HCT116 (cell line): ENCODE measurements around the gene CWC22.

Experiments
- EZH2phosphoT487 ChIP-seq: fragments of 200-600 bp; IDR thresholded peaks from 2 replicates; pipeline ENCODE4 v1.6.1; 2018; ENCODE audit warnings: antibody characterized with exemption, borderline replicate concordance
- POLR2A ChIP-seq: IDR thresholded peaks from 2 replicates; pipeline ENCODE4 v1.7.0; 2011; ENCODE audit warnings: borderline replicate concordance; ENCODE audit not compliant: insufficient read depth, insufficient read length; ENCODE audit errors: extremely low read depth
- POLR2AphosphoS5 ChIP-seq: IDR thresholded peaks from 2 replicates; pipeline ENCODE4 v1.6.1; 2011; ENCODE audit warnings: mild to moderate bottlenecking, low read depth, low read length, moderate library complexity
- RAD21 ChIP-seq: IDR thresholded peaks from 2 replicates; pipeline ENCODE4 v1.6.1; 2012; ENCODE audit warnings: low read depth, mild to moderate bottlenecking
- ZNF274 ChIP-seq: fragments of 200-500 bp; sonication (Bioruptor generic); IDR thresholded peaks from 2 replicates; pipeline ENCODE4 v1.6.1; 2014; ENCODE audit warnings: mild to moderate bottlenecking, low read depth, low read length, inconsistent platforms
- TF ChIP-seq, protein P1 (sequence below), 3 experiments: fragments of 200-600 bp in 1 of 3; sonication (generic) in 1 of 3; IDR thresholded peaks in 2 of 3; conservative IDR thresholded peaks in 1 of 3; 2 replicates each; pipeline ENCODE4 v1.5.1; 2012 to 2017; ENCODE audit warnings: low read depth in 2 of 3, low read length in 2 of 3, antibody characterized with exemption in 1 of 3, borderline replicate concordance in 1 of 3, control low read depth in 1 of 3, mild to moderate bottlenecking in 1 of 3, mixed read lengths in 1 of 3, mixed run types in 1 of 3, moderate library complexity in 1 of 3; ENCODE audit not compliant: insufficient read depth in 1 of 3
- TF ChIP-seq, protein P2 (sequence below): IDR thresholded peaks from 2 replicates; pipeline ENCODE4 v1.6.1; 2012; ENCODE audit warnings: low read depth
- TF ChIP-seq, protein P3 (sequence below): IDR thresholded peaks from 2 replicates; pipeline ENCODE4 v1.6.1; 2012
- TF ChIP-seq, protein P4 (sequence below): IDR thresholded peaks from 2 replicates; pipeline ENCODE4 v1.6.1; 2012

DNA sequence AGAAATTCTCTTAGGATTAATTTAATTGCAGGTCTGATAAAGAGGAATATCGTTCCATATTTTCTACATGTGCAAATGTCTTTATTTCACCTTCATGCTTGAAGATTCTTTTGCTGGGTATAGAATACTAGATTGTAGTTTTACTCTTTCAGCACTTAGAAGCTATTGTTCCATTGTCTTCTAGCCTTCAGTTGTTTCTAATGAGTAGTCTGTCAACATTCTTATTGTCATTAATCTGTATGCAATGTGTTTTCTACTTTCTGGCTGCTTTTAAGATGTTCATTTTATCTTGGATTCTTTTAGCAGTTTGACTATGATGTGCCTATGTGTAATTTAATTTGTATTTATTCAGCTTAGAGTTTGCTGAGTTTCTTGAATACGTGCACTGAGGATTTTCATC lies 81.4 kb downstream of the CWC22 start:
- TF ChIP-seq, protein P1, sequence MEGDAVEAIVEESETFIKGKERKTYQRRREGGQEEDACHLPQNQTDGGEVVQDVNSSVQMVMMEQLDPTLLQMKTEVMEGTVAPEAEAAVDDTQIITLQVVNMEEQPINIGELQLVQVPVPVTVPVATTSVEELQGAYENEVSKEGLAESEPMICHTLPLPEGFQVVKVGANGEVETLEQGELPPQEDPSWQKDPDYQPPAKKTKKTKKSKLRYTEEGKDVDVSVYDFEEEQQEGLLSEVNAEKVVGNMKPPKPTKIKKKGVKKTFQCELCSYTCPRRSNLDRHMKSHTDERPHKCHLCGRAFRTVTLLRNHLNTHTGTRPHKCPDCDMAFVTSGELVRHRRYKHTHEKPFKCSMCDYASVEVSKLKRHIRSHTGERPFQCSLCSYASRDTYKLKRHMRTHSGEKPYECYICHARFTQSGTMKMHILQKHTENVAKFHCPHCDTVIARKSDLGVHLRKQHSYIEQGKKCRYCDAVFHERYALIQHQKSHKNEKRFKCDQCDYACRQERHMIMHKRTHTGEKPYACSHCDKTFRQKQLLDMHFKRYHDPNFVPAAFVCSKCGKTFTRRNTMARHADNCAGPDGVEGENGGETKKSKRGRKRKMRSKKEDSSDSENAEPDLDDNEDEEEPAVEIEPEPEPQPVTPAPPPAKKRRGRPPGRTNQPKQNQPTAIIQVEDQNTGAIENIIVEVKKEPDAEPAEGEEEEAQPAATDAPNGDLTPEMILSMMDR (IDR thresholded peaks at IDR 0.05 in 2 of 3, conservative IDR thresholded peaks at IDR 0.05 in 1 of 3; ENCODE audit: borderline replicate concordance in 1 of 3, insufficient read depth in 1 of 3, low read depth in 2 of 3, low read length in 2 of 3): no peak
- TF ChIP-seq, protein P2, sequence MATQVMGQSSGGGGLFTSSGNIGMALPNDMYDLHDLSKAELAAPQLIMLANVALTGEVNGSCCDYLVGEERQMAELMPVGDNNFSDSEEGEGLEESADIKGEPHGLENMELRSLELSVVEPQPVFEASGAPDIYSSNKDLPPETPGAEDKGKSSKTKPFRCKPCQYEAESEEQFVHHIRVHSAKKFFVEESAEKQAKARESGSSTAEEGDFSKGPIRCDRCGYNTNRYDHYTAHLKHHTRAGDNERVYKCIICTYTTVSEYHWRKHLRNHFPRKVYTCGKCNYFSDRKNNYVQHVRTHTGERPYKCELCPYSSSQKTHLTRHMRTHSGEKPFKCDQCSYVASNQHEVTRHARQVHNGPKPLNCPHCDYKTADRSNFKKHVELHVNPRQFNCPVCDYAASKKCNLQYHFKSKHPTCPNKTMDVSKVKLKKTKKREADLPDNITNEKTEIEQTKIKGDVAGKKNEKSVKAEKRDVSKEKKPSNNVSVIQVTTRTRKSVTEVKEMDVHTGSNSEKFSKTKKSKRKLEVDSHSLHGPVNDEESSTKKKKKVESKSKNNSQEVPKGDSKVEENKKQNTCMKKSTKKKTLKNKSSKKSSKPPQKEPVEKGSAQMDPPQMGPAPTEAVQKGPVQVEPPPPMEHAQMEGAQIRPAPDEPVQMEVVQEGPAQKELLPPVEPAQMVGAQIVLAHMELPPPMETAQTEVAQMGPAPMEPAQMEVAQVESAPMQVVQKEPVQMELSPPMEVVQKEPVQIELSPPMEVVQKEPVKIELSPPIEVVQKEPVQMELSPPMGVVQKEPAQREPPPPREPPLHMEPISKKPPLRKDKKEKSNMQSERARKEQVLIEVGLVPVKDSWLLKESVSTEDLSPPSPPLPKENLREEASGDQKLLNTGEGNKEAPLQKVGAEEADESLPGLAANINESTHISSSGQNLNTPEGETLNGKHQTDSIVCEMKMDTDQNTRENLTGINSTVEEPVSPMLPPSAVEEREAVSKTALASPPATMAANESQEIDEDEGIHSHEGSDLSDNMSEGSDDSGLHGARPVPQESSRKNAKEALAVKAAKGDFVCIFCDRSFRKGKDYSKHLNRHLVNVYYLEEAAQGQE: no peak
- TF ChIP-seq RAD21 (no peak), POLR2AphosphoS5 (no peak), EZH2phosphoT487 (no peak), ZNF274 (no peak), POLR2A (no peak)
- TF ChIP-seq, protein P3, sequence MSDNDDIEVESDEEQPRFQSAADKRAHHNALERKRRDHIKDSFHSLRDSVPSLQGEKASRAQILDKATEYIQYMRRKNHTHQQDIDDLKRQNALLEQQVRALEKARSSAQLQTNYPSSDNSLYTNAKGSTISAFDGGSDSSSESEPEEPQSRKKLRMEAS: no peak
- TF ChIP-seq, protein P4, sequence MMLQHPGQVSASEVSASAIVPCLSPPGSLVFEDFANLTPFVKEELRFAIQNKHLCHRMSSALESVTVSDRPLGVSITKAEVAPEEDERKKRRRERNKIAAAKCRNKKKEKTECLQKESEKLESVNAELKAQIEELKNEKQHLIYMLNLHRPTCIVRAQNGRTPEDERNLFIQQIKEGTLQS: no peak
